ENCODE results near the gene BSN. TPM values are rescaled to one million over a fixed set of nuclear protein-coding genes. Genes with fewer than 3 reads are reported as not detected.

The BSN gene
- total RNA-seq, 4 donors from 2014 or later, result under 0.01 to 0.32 (median 0.27) TPM; not detected in 1

- in situ Hi-C loops (cut with MboI; ENCODE audit: low pct_ligation_motif_present in 1 of 4, low pct_unique_long_range_greater_than_20kb in 1 of 4, low sequenced_read_pairs in 3 of 4) (no loop called here), intact Hi-C loops (cut with DNase I; ENCODE audit: low total_unique reads) (no loop called here)
- TF ChIP-seq EP300 (IDR thresholded peaks at IDR 0.05; ENCODE audit: low read depth), result no peak
- no peak for TF ChIP-seq POLR2A (IDR thresholded peaks at IDR 0.05)
- no peak for TF ChIP-seq CTCF (IDR thresholded peaks at IDR 0.05)
- TF ChIP-seq POLR2AphosphoS5 (IDR thresholded peaks at IDR 0.05), result no peak
- H3K27me3 ChIP-seq, result no peaks in the 10 kb centered on the region
- DNase-seq, result no peak
- 92 to 93% methylated on average over 2 to 13 of the region's 13 CpGs for WGBS, 2 donors (ENCODE audit: low coverage in 1 of 2)
- H3K27ac ChIP-seq, result no peak overlapping the region
- H3K9me3 ChIP-seq, result no peaks in the 10 kb centered on the region
- no peak overlapping the region for H3K4me3 ChIP-seq
- peaks cover 7 to 17% (median 14%) of the 10 kb centered on the region in 4 donors for H3K4me1 ChIP-seq
- H3K36me3 ChIP-seq, result no peaks in the 10 kb centered on the region
Observed at GRCh38 chr3:49715611-49716121, 161.4 kb downstream of the BSN start.

GRCh38 chr3:49716169-49716568, 161.9 kb downstream of the BSN start:
- DNase-seq, result no peak
- Histone ChIP-seq H3K27ac (no peak overlapping the region), H3K36me3 (no peaks in the 10 kb centered on the region), H3K9me3 (no peaks in the 10 kb centered on the region), H3K27me3 (no peaks in the 10 kb centered on the region), H3K4me3 (no peak overlapping the region), H3K4me1 (peaks cover 7 to 17% (median 14%) of the 10 kb centered on the region in 4 donors)
- TF ChIP-seq EP300 (IDR thresholded peaks at IDR 0.05; ENCODE audit: low read depth), result no peak
- TF ChIP-seq CTCF (IDR thresholded peaks at IDR 0.05), result no peak
- TF ChIP-seq POLR2A (IDR thresholded peaks at IDR 0.05), result no peak
- no peak for TF ChIP-seq POLR2AphosphoS5 (IDR thresholded peaks at IDR 0.05)
- intact Hi-C loops (cut with DNase I; ENCODE audit: low total_unique reads), result no loop called here
- in situ Hi-C loops (cut with MboI; ENCODE audit: low pct_ligation_motif_present in 1 of 4, low pct_unique_long_range_greater_than_20kb in 1 of 4, low sequenced_read_pairs in 3 of 4), result no loop called here
- 91% methylated on average over 7 of the region's 7 CpGs; no CpG with 5 or more reads in 1 of the 2 donors for WGBS, 2 donors (ENCODE audit: low coverage in 1 of 2)

- Histone ChIP-seq H3K9me3 (no peaks in the 10 kb centered on the region), H3K27me3 (no peaks in the 10 kb centered on the region), H3K4me3 (no peak overlapping the region), H3K4me1 (peaks cover 7 to 17% (median 14%) of the 10 kb centered on the region in 4 donors), H3K27ac (no peak overlapping the region), H3K36me3 (no peaks in the 10 kb centered on the region)
- intact Hi-C loops (cut with DNase I; ENCODE audit: low total_unique reads), result no loop called here
- no peak for TF ChIP-seq POLR2AphosphoS5 (IDR thresholded peaks at IDR 0.05)
- no peak for TF ChIP-seq EP300 (IDR thresholded peaks at IDR 0.05; ENCODE audit: low read depth)
- no peak for TF ChIP-seq POLR2A (IDR thresholded peaks at IDR 0.05)
- no peak for TF ChIP-seq CTCF (IDR thresholded peaks at IDR 0.05)
- in situ Hi-C loops (cut with MboI; ENCODE audit: low pct_ligation_motif_present in 1 of 4, low pct_unique_long_range_greater_than_20kb in 1 of 4, low sequenced_read_pairs in 3 of 4), result no loop called here
- DNase-seq, result no peak
- 93% methylated on average over 16 of the region's 16 CpGs; no CpG with 5 or more reads in 1 of the 2 donors for WGBS, 2 donors (ENCODE audit: low coverage in 1 of 2)
Observed at GRCh38 chr3:49716691-49717210, 162.5 kb downstream of the BSN start.

GRCh38 chr3:49717211-49717958, 163.1 kb downstream of the BSN start:
- DNase-seq, result no peak
- H3K27me3 ChIP-seq, result no peaks in the 10 kb centered on the region

More at GRCh38 chr3:49717211-49717958, 163.1 kb downstream of the BSN start:
- H3K4me1 ChIP-seq, result peaks cover 10 to 22% (median 16%) of the 10 kb centered on the region in 4 donors
- H3K36me3 ChIP-seq, result no peaks in the 10 kb centered on the region
- WGBS, 2 donors (ENCODE audit: low coverage in 1 of 2), result 94% methylated on average over 14 of the region's 14 CpGs; no CpG with 5 or more reads in 1 of the 2 donors
- H3K27ac ChIP-seq, result no peak overlapping the region
- H3K4me3 ChIP-seq, result no peak overlapping the region
- TF ChIP-seq POLR2A (IDR thresholded peaks at IDR 0.05) (no peak), POLR2AphosphoS5 (IDR thresholded peaks at IDR 0.05) (no peak), CTCF (IDR thresholded peaks at IDR 0.05) (no peak)
- intact Hi-C loops (cut with DNase I; ENCODE audit: low total_unique reads) (no loop called here), in situ Hi-C loops (cut with MboI; ENCODE audit: low pct_ligation_motif_present in 1 of 4, low pct_unique_long_range_greater_than_20kb in 1 of 4, low sequenced_read_pairs in 3 of 4) (no loop called here)
- H3K9me3 ChIP-seq, result no peaks in the 10 kb centered on the region
